Left hindlimb (tissue), 1 donor: ENCODE results near the gene GPRC5B.

Source experiments
- DNase-seq: peaks from one replicate; pipeline ENCODE4 v3.0.0-alpha.2; 2018

The GPRC5B gene

GRCh38 chr16:19809121-19809635 lies 75.5 kb downstream of the GPRC5B start:
- DNase-seq, result no peak

DNA sequence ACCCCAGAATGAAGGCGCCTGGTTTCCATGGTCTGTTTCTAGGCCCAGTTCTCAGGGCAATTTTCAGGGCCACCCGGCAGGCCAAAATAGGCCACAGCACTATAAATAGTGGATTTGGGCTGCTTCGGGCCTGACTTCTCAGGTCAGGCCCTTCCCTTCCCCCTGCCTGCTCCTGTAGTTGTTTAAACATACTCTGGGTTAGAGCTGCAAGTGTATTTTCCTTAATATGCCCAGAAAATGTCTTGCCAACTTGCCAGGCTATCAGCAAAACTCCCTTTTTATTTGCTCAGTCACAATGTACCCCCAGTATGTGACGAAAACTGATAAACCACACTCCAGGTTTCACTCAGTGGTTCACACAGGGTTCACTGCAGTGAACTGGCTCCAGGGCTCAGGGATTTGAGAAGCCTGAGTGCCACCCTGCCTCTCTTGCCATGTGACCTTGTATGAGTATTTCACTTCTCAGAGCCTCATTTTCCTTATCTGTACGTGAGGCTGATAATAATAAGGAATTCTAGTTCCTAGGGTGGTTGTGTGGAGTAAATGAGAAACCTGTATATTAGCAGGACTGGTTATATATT lies 76.5 kb downstream of the GPRC5B start:
- no peak for DNase-seq
